Measurements from ENCODE around the gene CASZ1.

DNA sequence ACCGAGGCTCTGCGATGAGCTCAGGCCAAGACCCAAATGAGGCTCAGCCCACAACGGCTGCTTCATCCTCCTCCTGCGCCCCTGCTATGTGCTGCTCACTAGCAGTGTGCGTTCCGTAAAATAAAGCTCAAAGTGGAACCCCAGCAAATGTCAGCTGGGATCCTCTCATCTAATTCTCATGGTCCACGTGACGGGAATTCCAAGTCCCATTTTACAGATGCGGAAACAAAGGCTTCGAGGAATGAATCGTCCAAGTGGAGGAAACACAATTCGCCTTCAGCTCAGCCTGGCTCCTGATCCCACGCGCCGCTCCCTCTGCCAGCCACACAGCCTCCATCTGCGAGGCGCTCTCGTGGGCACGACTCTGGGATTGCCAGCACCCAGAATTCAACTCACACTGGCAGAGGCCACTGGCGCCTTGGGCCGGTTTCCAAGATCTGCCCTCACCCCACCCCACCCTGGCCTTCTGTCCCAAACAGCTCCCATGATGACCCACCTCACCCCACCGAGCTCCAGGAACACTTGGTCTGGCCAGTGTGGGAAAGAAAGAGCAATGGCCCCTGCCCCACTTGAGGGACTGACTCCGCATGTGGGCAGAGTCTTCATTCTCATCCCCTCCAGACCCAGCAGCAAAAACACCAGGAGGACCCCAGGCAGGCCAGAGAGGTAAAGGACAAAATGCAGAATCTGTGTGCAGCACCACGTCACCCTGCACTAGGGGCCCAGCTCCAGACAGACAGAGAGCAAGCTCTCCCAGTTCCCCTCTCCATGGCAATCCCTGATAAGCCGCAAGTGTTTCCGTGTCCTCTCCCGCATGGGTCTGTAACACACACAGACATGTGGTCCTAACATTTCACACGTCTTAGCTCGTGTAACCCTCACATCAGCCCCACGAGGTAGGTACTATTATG, 10.5 kb downstream of the CASZ1 start:
- TF ChIP-seq POLR2A (IDR thresholded peaks at IDR 0.05; ENCODE audit: low read depth) (no peak), POLR2AphosphoS5 (IDR thresholded peaks at IDR 0.05) (no peak)
- TF ChIP-seq, protein P1, sequence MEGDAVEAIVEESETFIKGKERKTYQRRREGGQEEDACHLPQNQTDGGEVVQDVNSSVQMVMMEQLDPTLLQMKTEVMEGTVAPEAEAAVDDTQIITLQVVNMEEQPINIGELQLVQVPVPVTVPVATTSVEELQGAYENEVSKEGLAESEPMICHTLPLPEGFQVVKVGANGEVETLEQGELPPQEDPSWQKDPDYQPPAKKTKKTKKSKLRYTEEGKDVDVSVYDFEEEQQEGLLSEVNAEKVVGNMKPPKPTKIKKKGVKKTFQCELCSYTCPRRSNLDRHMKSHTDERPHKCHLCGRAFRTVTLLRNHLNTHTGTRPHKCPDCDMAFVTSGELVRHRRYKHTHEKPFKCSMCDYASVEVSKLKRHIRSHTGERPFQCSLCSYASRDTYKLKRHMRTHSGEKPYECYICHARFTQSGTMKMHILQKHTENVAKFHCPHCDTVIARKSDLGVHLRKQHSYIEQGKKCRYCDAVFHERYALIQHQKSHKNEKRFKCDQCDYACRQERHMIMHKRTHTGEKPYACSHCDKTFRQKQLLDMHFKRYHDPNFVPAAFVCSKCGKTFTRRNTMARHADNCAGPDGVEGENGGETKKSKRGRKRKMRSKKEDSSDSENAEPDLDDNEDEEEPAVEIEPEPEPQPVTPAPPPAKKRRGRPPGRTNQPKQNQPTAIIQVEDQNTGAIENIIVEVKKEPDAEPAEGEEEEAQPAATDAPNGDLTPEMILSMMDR (IDR thresholded peaks at IDR 0.05), result no peak
